GM13976 (cell line): ENCODE measurements around the gene RTF1.

ENCODE experiments used
- DNase-seq: peaks from one replicate; pipeline ENCODE4 v3.0.0; 2012; ENCODE audit warnings: low spot score
- CTCF ChIP-seq: IDR thresholded peaks from 2 replicates; pipeline ENCODE4 v1.5.1; 2012; ENCODE audit warnings: borderline replicate concordance, mild to moderate bottlenecking; ENCODE audit not compliant: insufficient read depth; ENCODE audit errors: extremely low read depth, missing control alignments, control extremely low read depth
- in situ Hi-C: fragments of 300-500 bp; cut with MboI; formaldehyde crosslinking; loops from one replicate; pipeline ENCODE4 v1.12.0; 2022; ENCODE audit warnings: low sequenced_read_pairs, mixed read lengths, inconsistent platforms; ENCODE audit not compliant: unreplicated experiment

RTF1 gene

DNA sequence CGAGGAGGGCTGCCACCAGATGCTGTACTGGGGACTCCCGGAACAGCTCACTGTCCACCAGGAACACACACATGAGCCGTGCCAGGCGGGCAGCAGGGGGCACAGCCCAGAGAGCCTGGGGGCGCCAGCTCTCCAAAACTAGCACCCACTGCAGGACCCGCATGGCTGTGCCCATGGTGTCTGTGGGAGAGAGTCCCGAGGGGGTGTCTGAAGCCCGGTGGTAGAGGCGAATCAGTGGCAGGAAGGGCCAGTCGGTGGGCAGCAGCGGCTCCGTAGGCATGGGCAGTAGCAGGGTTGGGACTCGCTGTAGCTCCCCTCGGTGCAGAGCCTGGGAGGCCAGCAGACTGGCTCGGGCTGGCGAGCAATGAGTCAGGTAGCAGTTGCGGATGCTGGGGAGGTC, 103.7 kb downstream of the RTF1 start:
- TF ChIP-seq CTCF, result no peak
- in situ Hi-C loops, result loop anchor here (10.0 kb wide), 1 partner anchor 56 kb away; no protein-coding TSS in a partner anchor
- no peak for DNase-seq

- no peak for TF ChIP-seq CTCF
- in situ Hi-C loops, result loop anchor here (10.0 kb wide), 1 partner anchor 57 kb away; no protein-coding TSS in a partner anchor
- DNase-seq, result no peak
Measured at GRCh38 chr15:41521614-41522013, 104.7 kb downstream of the RTF1 start.

DNA sequence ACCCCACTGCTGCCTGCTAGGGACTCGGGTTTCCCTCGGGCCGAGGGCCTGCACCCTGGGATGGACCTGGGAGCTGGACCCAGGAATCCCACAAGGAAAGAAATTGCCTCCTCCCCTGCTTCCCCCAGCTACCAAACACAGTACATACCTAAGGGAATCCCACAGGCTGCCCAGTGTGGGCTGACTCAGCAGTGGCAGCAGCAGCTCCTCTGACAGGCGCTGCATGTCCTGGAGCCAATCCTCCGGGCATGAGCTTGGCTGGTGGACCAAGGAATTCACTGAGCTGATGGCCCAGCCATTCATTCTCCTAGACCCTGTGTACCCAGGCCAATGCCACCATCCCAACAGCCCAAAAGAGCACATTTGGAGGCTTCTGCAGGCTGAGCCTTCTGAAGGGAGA, 106.2 kb downstream of the RTF1 start:
- no peak for TF ChIP-seq CTCF
- DNase-seq, result no peak
- in situ Hi-C loops, result loop anchor here (10.0 kb wide), 1 partner anchor 58 kb away; no protein-coding TSS in a partner anchor

- no peak for TF ChIP-seq CTCF
- in situ Hi-C loops, result no loop called here
- no peak for DNase-seq
Measured at GRCh38 chr15:41530363-41530956, 113.6 kb downstream of the RTF1 start.
